HepG2 (cell line): Measurements from ENCODE around the gene TBX15. TPM values are rescaled to one million over a fixed set of nuclear protein-coding genes. Genes with fewer than 3 reads are reported as not detected.
A peak's percentile ranks its signal among the peaks of the same experiment; 100 is the strongest.

Source experiments
- GATA4 ChIP-seq: sonication (generic); IDR thresholded peaks from 2 replicates; pipeline ENCODE4 v1.6.1; 2016; ENCODE audit warnings: antibody characterized with exemption, low read depth, borderline replicate concordance
- GATAD1 ChIP-seq: IDR thresholded peaks from 2 replicates; pipeline ENCODE4 v1.6.1; 2016; ENCODE audit warnings: missing genetic modification reagents, missing compliant biosample characterization
- SAP130 ChIP-seq: IDR thresholded peaks from 2 replicates; pipeline ENCODE4 v1.6.1; 2016; ENCODE audit warnings: low read depth
- SP4 ChIP-seq: sonication (generic); formaldehyde crosslinking; IDR thresholded peaks from 2 replicates; pipeline ENCODE4 v1.8.1; 2023; ENCODE audit warnings: mild to moderate bottlenecking, missing genetic modification reagents
- U2AF2 ChIP-seq: fragments of 200-400 bp; formaldehyde crosslinking; IDR thresholded peaks from 2 replicates; pipeline ENCODE4 v1.6.1; 2017; ENCODE audit warnings: low read depth, mild to moderate bottlenecking, low read length
- ZBTB7B ChIP-seq: sonication (generic); formaldehyde crosslinking; IDR thresholded peaks from 2 replicates; pipeline ENCODE4 v1.4.0; 2020; ENCODE audit warnings: missing genetic modification reagents
- ZFP37 ChIP-seq: sonication (generic); formaldehyde crosslinking; IDR thresholded peaks from 2 replicates; pipeline ENCODE4 v1.4.0; 2020; ENCODE audit warnings: missing genetic modification reagents, borderline replicate concordance
- ZNF17 ChIP-seq: sonication (generic); formaldehyde crosslinking; IDR thresholded peaks from 2 replicates; pipeline ENCODE4 v1.5.0; 2020; ENCODE audit warnings: mild to moderate bottlenecking, missing genetic modification reagents
- ZNF292 ChIP-seq: sonication (generic); formaldehyde crosslinking; IDR thresholded peaks from 2 replicates; pipeline ENCODE4 v1.8.1; 2022; ENCODE audit warnings: mild to moderate bottlenecking, low read depth, missing genetic modification reagents, borderline replicate concordance
- ZNF354B ChIP-seq: sonication (generic); formaldehyde crosslinking; IDR thresholded peaks from 2 replicates; pipeline ENCODE4 v1.8.0; 2022; ENCODE audit warnings: mild to moderate bottlenecking, missing genetic modification reagents
- ZNF441 ChIP-seq: sonication (generic); formaldehyde crosslinking; IDR thresholded peaks from 2 replicates; pipeline ENCODE4 v1.7.0; 2021; ENCODE audit warnings: missing genetic modification reagents, borderline replicate concordance
- ZNF772 ChIP-seq: sonication (generic); formaldehyde crosslinking; IDR thresholded peaks from 2 replicates; pipeline ENCODE4 v1.5.0; 2020; ENCODE audit warnings: mild to moderate bottlenecking, missing genetic modification reagents
- ZNF782 ChIP-seq: sonication (generic); formaldehyde crosslinking; IDR thresholded peaks from 2 replicates; pipeline ENCODE4 v1.4.0; 2020; ENCODE audit warnings: missing genetic modification reagents, mild to moderate bottlenecking, borderline replicate concordance
- ZSCAN29 ChIP-seq: sonication (generic); formaldehyde crosslinking; conservative IDR thresholded peaks from 2 replicates; pipeline ENCODE4 v1.4.0; 2020; ENCODE audit warnings: mild to moderate bottlenecking, missing genetic modification reagents
- polyA plus RNA-seq, 8 experiments: library from polyadenylated mRNA; depleted of rRNA in 3 of 8; stranded (reverse) in 7 of 8; unstranded in 1 of 8; fragments of >200 nt; fragmentation: Illumina TruSeq in 4 of 8; extraction: Trizol in 4 of 8; gene quantifications; 2 replicates each; pipeline versions ENCODE4 v1.2.1 to v1.2.3, GENCODE V29; 2011 to 2016; ENCODE audit warnings: low read depth in 4 of 8, missing spikeins in 1 of 8, mixed read lengths in 1 of 8; ENCODE audit not compliant: insufficient read depth in 1 of 8
- total RNA-seq, 5 experiments: library from RNA; depleted of rRNA; stranded (reverse); fragments of >200 nt; fragmentation: Illumina TruSeq; extraction: Trizol; gene quantifications; 2 replicates each; pipeline ENCODE4 v1.2.3, GENCODE V29; 2016; ENCODE audit warnings: low read depth in 1 of 5
- TF ChIP-seq, protein P1 (sequence below): IDR thresholded peaks from 2 replicates; pipeline ENCODE4 v1.6.1; 2016; ENCODE audit warnings: mild to moderate bottlenecking
- TF ChIP-seq, protein P2 (sequence below): sonication (generic); formaldehyde crosslinking; IDR thresholded peaks from 2 replicates; pipeline ENCODE4 v1.8.0; 2022; ENCODE audit warnings: mild to moderate bottlenecking, missing genetic modification reagents; ENCODE audit not compliant: insufficient replicate concordance
- TF ChIP-seq, protein P3 (sequence below): sonication (generic); formaldehyde crosslinking; IDR thresholded peaks from 2 replicates; pipeline ENCODE4 v1.4.0; 2020; ENCODE audit warnings: low read depth, missing genetic modification reagents
- TF ChIP-seq, protein P4 (sequence below), 2 experiments: sonication (generic) in 1 of 2; formaldehyde crosslinking in 1 of 2; IDR thresholded peaks; 2 replicates each; pipeline versions ENCODE4 v1.4.0 to v1.6.1; 2018 to 2020; ENCODE audit warnings: missing genetic modification reagents in 2 of 2, borderline replicate concordance in 1 of 2, low read depth in 1 of 2, mild to moderate bottlenecking in 1 of 2, missing biosample characterization in 1 of 2
- TF ChIP-seq, protein P5 (sequence below): sonication (generic); formaldehyde crosslinking; IDR thresholded peaks from 2 replicates; pipeline ENCODE4 v1.4.0; 2020; ENCODE audit warnings: mild to moderate bottlenecking, missing genetic modification reagents

TBX15 gene
- total and polyA plus RNA-seq, 2 of the 13 experiments (the other 11 are each of a cell fraction or from before 2014, with no cell fraction given), result 0.42 to 1.9 TPM

DNA sequence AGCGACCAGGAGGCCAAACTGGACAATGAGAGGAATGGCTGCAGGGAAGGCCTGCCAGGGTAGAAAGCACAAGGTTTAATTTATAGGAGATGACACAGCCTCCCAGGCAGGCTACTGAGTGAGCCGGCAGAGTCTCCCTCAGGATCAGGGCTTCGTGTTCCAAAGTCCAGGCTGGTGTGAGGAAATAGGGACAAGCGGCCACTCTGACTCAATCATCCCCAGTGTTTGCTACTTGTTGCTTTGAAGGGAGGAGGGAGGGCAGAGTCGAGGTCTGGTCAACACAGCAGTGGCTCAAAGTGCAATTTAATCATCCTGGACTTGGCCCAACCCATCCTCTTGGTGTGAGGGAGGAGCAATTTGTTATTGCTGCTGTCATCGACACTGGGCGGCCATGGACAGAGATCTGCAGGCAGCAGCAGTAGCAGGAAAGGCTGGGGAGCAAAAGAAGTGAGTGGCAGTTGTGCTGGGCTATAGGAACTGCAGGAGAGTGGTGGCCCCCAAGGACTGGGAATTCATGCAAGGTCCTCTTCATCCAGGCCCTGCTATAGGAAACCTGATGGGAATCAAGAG lies 27.5 kb downstream of the TBX15 start (continued):
- TF ChIP-seq ZNF782 (CRISPR knock-in tag), result no peak
- TF ChIP-seq GATAD1 (CRISPR knock-in tag), result peak; percentile 74
- no peak; the same call in 1 of the 2 replicates for TF ChIP-seq ZSCAN29 (CRISPR knock-in tag)
- 0 out of 2 replicates have a peak, but pooled peaks have one; percentile 37 for TF ChIP-seq ZFP37 (CRISPR knock-in tag)
- peak; percentile 76 for TF ChIP-seq ZNF772 (CRISPR knock-in tag)
- TF ChIP-seq ZNF441 (CRISPR knock-in tag), result peak; percentile 77; the same call in 1 of the 2 replicates
- TF ChIP-seq, protein P1, sequence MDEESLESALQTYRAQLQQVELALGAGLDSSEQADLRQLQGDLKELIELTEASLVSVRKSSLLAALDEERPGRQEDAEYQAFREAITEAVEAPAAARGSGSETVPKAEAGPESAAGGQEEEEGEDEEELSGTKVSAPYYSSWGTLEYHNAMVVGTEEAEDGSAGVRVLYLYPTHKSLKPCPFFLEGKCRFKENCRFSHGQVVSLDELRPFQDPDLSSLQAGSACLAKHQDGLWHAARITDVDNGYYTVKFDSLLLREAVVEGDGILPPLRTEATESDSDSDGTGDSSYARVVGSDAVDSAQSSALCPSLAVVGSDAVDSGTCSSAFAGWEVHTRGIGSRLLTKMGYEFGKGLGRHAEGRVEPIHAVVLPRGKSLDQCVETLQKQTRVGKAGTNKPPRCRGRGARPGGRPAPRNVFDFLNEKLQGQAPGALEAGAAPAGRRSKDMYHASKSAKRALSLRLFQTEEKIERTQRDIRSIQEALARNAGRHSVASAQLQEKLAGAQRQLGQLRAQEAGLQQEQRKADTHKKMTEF (CRISPR knock-in tag), result peak; percentile 94
- TF ChIP-seq U2AF2, result no peak
- TF ChIP-seq SP4 (CRISPR knock-in tag), result no peak
- TF ChIP-seq ZBTB7B (CRISPR knock-in tag), result peak; percentile 41; the same call in 1 of the 2 replicates
- TF ChIP-seq, protein P2, sequence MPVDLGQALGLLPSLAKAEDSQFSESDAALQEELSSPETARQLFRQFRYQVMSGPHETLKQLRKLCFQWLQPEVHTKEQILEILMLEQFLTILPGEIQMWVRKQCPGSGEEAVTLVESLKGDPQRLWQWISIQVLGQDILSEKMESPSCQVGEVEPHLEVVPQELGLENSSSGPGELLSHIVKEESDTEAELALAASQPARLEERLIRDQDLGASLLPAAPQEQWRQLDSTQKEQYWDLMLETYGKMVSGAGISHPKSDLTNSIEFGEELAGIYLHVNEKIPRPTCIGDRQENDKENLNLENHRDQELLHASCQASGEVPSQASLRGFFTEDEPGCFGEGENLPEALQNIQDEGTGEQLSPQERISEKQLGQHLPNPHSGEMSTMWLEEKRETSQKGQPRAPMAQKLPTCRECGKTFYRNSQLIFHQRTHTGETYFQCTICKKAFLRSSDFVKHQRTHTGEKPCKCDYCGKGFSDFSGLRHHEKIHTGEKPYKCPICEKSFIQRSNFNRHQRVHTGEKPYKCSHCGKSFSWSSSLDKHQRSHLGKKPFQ (CRISPR knock-in tag), result peak; percentile 75
- TF ChIP-seq, protein P3, sequence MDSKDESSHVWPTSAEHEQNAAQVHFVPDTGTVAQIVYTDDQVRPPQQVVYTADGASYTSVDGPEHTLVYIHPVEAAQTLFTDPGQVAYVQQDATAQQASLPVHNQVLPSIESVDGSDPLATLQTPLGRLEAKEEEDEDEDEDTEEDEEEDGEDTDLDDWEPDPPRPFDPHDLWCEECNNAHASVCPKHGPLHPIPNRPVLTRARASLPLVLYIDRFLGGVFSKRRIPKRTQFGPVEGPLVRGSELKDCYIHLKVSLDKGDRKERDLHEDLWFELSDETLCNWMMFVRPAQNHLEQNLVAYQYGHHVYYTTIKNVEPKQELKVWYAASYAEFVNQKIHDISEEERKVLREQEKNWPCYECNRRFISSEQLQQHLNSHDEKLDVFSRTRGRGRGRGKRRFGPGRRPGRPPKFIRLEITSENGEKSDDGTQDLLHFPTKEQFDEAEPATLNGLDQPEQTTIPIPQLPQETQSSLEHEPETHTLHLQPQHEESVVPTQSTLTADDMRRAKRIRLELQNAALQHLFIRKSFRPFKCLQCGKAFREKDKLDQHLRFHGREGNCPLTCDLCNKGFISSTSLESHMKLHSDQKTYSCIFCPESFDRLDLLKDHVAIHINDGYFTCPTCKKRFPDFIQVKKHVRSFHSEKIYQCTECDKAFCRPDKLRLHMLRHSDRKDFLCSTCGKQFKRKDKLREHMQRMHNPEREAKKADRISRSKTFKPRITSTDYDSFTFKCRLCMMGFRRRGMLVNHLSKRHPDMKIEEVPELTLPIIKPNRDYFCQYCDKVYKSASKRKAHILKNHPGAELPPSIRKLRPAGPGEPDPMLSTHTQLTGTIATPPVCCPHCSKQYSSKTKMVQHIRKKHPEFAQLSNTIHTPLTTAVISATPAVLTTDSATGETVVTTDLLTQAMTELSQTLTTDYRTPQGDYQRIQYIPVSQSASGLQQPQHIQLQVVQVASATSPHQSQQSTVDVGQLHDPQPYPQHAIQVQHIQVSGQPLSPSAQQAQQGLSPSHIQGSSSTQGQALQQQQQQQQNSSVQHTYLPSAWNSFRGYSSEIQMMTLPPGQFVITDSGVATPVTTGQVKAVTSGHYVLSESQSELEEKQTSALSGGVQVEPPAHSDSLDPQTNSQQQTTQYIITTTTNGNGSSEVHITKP, result peak; percentile 68; the same call in 1 of the 2 replicates
- TF ChIP-seq SAP130 (CRISPR knock-in tag), result peak; percentile 84
- TF ChIP-seq GATA4, result 0 out of 2 replicates have a peak, but pooled peaks have one; percentile 68
- TF ChIP-seq ZNF292 (CRISPR knock-in tag), result peak; percentile 98
- no peak for TF ChIP-seq ZNF354B (CRISPR knock-in tag)
- TF ChIP-seq, protein P4, sequence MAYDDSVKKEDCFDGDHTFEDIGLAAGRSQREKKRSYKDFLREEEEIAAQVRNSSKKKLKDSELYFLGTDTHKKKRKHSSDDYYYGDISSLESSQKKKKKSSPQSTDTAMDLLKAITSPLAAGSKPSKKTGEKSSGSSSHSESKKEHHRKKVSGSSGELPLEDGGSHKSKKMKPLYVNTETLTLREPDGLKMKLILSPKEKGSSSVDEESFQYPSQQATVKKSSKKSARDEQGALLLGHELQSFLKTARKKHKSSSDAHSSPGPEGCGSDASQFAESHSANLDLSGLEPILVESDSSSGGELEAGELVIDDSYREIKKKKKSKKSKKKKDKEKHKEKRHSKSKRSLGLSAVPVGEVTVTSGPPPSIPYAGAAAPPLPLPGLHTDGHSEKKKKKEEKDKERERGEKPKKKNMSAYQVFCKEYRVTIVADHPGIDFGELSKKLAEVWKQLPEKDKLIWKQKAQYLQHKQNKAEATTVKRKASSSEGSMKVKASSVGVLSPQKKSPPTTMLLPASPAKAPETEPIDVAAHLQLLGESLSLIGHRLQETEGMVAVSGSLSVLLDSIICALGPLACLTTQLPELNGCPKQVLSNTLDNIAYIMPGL (CRISPR knock-in tag; IDR thresholded peaks at IDR 0.05; ENCODE audit: borderline replicate concordance in 1 of 2, low read depth in 1 of 2), result no peak; a peak in 1 of 4 replicates
- TF ChIP-seq, protein P5, sequence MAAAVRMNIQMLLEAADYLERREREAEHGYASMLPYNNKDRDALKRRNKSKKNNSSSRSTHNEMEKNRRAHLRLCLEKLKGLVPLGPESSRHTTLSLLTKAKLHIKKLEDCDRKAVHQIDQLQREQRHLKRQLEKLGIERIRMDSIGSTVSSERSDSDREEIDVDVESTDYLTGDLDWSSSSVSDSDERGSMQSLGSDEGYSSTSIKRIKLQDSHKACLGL (CRISPR knock-in tag), result no peak
- no peak for TF ChIP-seq ZNF17 (CRISPR knock-in tag)
